Uterus (tissue), 4 donors: ENCODE data around the gene ACTL8. TPM values are rescaled to one million over a fixed set of nuclear protein-coding genes. Genes with fewer than 3 reads are reported as not detected.

ENCODE experiments used
- DNase-seq, 2 donors: peaks; one replicate each; pipeline ENCODE4 v3.0.0-alpha.2; 2019 to 2020
- H3K27ac ChIP-seq, 2 donors: fragments of 200-600 bp; sonication (generic); 1 replicate in 1 of 2; 2 replicates in 1 of 2; pipeline ENCODE4 v1.5.1; 2016 to 2018
- H3K27me3 ChIP-seq, 2 donors: fragments of 200-600 bp; sonication (generic); one replicate each; pipeline ENCODE4 v1.5.1; 2018 to 2019; ENCODE audit warnings: control low read depth in 1 of 2
- H3K36me3 ChIP-seq, 2 donors: fragments of 200-600 bp; sonication (generic); one replicate each; pipeline ENCODE4 v1.5.1; 2019; ENCODE audit warnings: control low read depth in 1 of 2
- H3K4me1 ChIP-seq, 2 donors: fragments of 200-600 bp; sonication (generic); one replicate each; pipeline ENCODE4 v1.5.1; 2018 to 2019; ENCODE audit warnings: control low read depth in 1 of 2
- H3K4me3 ChIP-seq, 2 donors: fragments of 200-600 bp; sonication (generic); 1 replicate in 1 of 2; 2 replicates in 1 of 2; pipeline ENCODE4 v1.5.1; 2018 to 2019; ENCODE audit warnings: mild to moderate bottlenecking in 1 of 2
- H3K9me3 ChIP-seq, 2 donors: fragments of 200-600 bp; sonication (generic); one replicate each; pipeline ENCODE4 v1.5.1; 2019; ENCODE audit warnings: control low read depth in 1 of 2
- CTCF ChIP-seq, 4 experiments: fragments of 200-600 bp in 2 of 4; fragments of 450-650 bp in 2 of 4; sonication (generic) in 2 of 4; IDR thresholded peaks; one replicate each; pipeline ENCODE4 v1.5.1; 2016 to 2019; ENCODE audit warnings: antibody characterized with exemption in 4 of 4, mild to moderate bottlenecking in 2 of 4, moderate library complexity in 1 of 4
- POLR2A ChIP-seq, 2 donors: fragments of 450-650 bp; IDR thresholded peaks; one replicate each; pipeline ENCODE4 v1.6.1; 2016; ENCODE audit warnings: antibody characterized with exemption in 2 of 2, mild to moderate bottlenecking in 1 of 2, moderate library complexity in 1 of 2
- intact Hi-C: fragments of 100-400 bp; cut with DNase I; formaldehyde crosslinking; loops from one replicate; pipeline ENCODE4 v1.15.1; 2023; ENCODE audit warnings: low total_unique reads
- total RNA-seq, 4 donors: library from RNA; depleted of rRNA in 3 of 4; stranded (reverse); fragments of >200 nt in 3 of 4; gene quantifications; one replicate each; pipeline versions ENCODE4 v1.1.0 to v1.2.4, GENCODE V29; 2014 to 2023
- donor health status: DM: yes; HTN: yes; CAD: no.

The ACTL8 gene
- total RNA-seq, 4 donors from 2014 or later: not detected

GRCh38 chr1:17799642-17800041, 44.5 kb downstream of the ACTL8 start:
- no peak for TF ChIP-seq CTCF (IDR thresholded peaks at IDR 0.05)
- no peak for TF ChIP-seq POLR2A (IDR thresholded peaks at IDR 0.05)

GRCh38 chr1:17802164-17802563, 47.0 kb downstream of the ACTL8 start:
- intact Hi-C loops: no loop called here
- no peak for DNase-seq
- Histone ChIP-seq H3K4me3 (no peak overlapping the region), H3K4me1 (no peaks in the 10 kb centered on the region), H3K9me3 (no peaks in the 10 kb centered on the region), H3K36me3 (no peaks in the 10 kb centered on the region), H3K27me3 (peaks cover 0 to 17% of the 10 kb centered on the region in 2 donors), H3K27ac (no peak overlapping the region)
- TF ChIP-seq CTCF (IDR thresholded peaks at IDR 0.05) (no peak), POLR2A (IDR thresholded peaks at IDR 0.05) (no peak)

More at GRCh38 chr1:17799642-17800041, 44.5 kb downstream of the ACTL8 start:
- H3K4me1 ChIP-seq: no peaks in the 10 kb centered on the region
- no peaks in the 10 kb centered on the region for H3K36me3 ChIP-seq
- DNase-seq: no peak
- H3K9me3 ChIP-seq: no peaks in the 10 kb centered on the region
- peaks cover 0 to 21% of the 10 kb centered on the region in 2 donors for H3K27me3 ChIP-seq
- intact Hi-C loops: no loop called here
- no peak overlapping the region for H3K4me3 ChIP-seq
- H3K27ac ChIP-seq: no peak overlapping the region

- intact Hi-C loops: no loop called here
- H3K27ac ChIP-seq: no peak overlapping the region
- no peak for DNase-seq
- H3K9me3 ChIP-seq: no peaks in the 10 kb centered on the region
- no peaks in the 10 kb centered on the region for H3K4me1 ChIP-seq
- no peaks in the 10 kb centered on the region for H3K36me3 ChIP-seq
- no peak for TF ChIP-seq POLR2A (IDR thresholded peaks at IDR 0.05)
- TF ChIP-seq CTCF (IDR thresholded peaks at IDR 0.05): no peak
- peaks cover 0 to 13% of the 10 kb centered on the region in 2 donors for H3K27me3 ChIP-seq
- no peak overlapping the region for H3K4me3 ChIP-seq
Observed at GRCh38 chr1:17802945-17803344, 47.8 kb downstream of the ACTL8 start.

GRCh38 chr1:17805869-17806684, 50.9 kb downstream of the ACTL8 start:
- intact Hi-C loops: no loop called here
- DNase-seq: no peak
- no peaks in the 10 kb centered on the region for H3K9me3 ChIP-seq
- no peak overlapping the region for H3K27ac ChIP-seq
- H3K36me3 ChIP-seq: no peaks in the 10 kb centered on the region
- H3K4me1 ChIP-seq: no peaks in the 10 kb centered on the region
- no peak overlapping the region for H3K4me3 ChIP-seq
- TF ChIP-seq CTCF (IDR thresholded peaks at IDR 0.05) (no peak), POLR2A (IDR thresholded peaks at IDR 0.05) (no peak)
- H3K27me3 ChIP-seq: no peaks in the 10 kb centered on the region

- Histone ChIP-seq H3K4me3 (no peak overlapping the region), H3K36me3 (no peaks in the 10 kb centered on the region), H3K27ac (no peak overlapping the region), H3K4me1 (no peaks in the 10 kb centered on the region), H3K27me3 (peaks cover 0 to 3% of the 10 kb centered on the region in 2 donors), H3K9me3 (no peaks in the 10 kb centered on the region)
- TF ChIP-seq POLR2A (IDR thresholded peaks at IDR 0.05) (no peak), CTCF (IDR thresholded peaks at IDR 0.05) (no peak)
- DNase-seq: no peak
- intact Hi-C loops: no loop called here
Observed at GRCh38 chr1:17808816-17809215, 53.7 kb downstream of the ACTL8 start.
